K562 (cell line): ENCODE data around the gene ZNF410. TPM values are rescaled to one million over a fixed set of nuclear protein-coding genes. Genes with fewer than 3 reads are reported as not detected.

Experiments
- ATAC-seq: fragments of 200-7000 bp; cut with Tn5 transposase; 3 replicates; pipeline ENCODE4 v1.9.1; 2020; ENCODE audit warnings: moderate library complexity
- BruUV-seq: library from RNA; stranded (reverse); fragments of 400-500 nt; replicated peaks from 2 replicates; lab custom pipeline; 2021; lab: Mats Ljungman, UMichigan
- CTCF ChIA-PET: fragments of 300-600 bp; formaldehyde crosslinking; extraction: SDS; loops from one replicate; lab custom pipeline; 2021; ENCODE audit warnings: low intra/inter-chr PET ratio; lab: Yijun Ruan, JAX
- POLR2A ChIA-PET: fragments of 300-600, 350-650 bp; sonication (Branson Sonifier 250); formaldehyde crosslinking; extraction: SDS; loops from one replicate; lab custom pipeline; 2021; ENCODE audit warnings: antibody characterized with exemption, inconsistent platforms; lab: Yijun Ruan, JAX
- DNase-seq, 4 experiments: peaks; one replicate each; pipeline versions ENCODE4 v3.0.0 to v3.0.0-alpha.2; 2011 to 2018; ENCODE audit warnings: low spot score in 3 of 4, mixed read lengths in 3 of 4; ENCODE audit errors: extremely low read depth in 1 of 4
- FAIRE-seq: peaks from 2 replicates; lab custom pipeline; 2011; peaks lifted over from hg19 to GRCh38; lab: Jason Lieb, UNC
- H2AFZ ChIP-seq: 2 replicates; pipeline ENCODE4 v1.6.0; 2011; ENCODE audit warnings: low read depth, low read length, control low read depth, inconsistent platforms
- H3K27ac ChIP-seq: fragments of 200-600 bp; 3 replicates; pipeline ENCODE4 v1.8.0; 2011; ENCODE audit warnings: low read depth, mild to moderate bottlenecking, control low read depth, inconsistent platforms, low read length, moderate library complexity, mixed read lengths; ENCODE audit errors: extremely low read depth
- H3K27me3 ChIP-seq, 2 experiments: fragments of 300-600 bp in 1 of 2; 2 replicates in 1 of 2; 3 replicates in 1 of 2; pipeline versions ENCODE4 v1.6.0 to v1.8.0; 2011; ENCODE audit warnings: inconsistent platforms in 2 of 2, low read length in 2 of 2, mild to moderate bottlenecking in 1 of 2, mixed read lengths in 1 of 2, moderate library complexity in 1 of 2; ENCODE audit not compliant: control insufficient read depth in 2 of 2, insufficient read depth in 2 of 2
- H3K36me3 ChIP-seq: fragments of 300-600 bp; 3 replicates; pipeline ENCODE4 v1.8.0; 2011; ENCODE audit warnings: mild to moderate bottlenecking, low read length, inconsistent platforms; ENCODE audit not compliant: control insufficient read depth, insufficient read depth
- H3K4me1 ChIP-seq, 2 experiments: fragments of 200-600 bp in 1 of 2; replicated peaks in 1 of 2; 2 replicates in 1 of 2; 3 replicates in 1 of 2; pipeline versions ENCODE4 v1.5.1 to v1.8.0; 2011; ENCODE audit warnings: inconsistent platforms in 2 of 2, low read length in 2 of 2, mild to moderate bottlenecking in 1 of 2, mixed read lengths in 1 of 2, moderate library complexity in 1 of 2; ENCODE audit not compliant: control insufficient read depth in 2 of 2, insufficient read depth in 2 of 2
- H3K4me2 ChIP-seq: 2 replicates; pipeline ENCODE4 v1.6.1; 2011; ENCODE audit warnings: low read length, control low read depth, inconsistent platforms, mixed read lengths; ENCODE audit not compliant: insufficient read depth
- H3K4me3 ChIP-seq: fragments of 200-600 bp; sonication (generic), shearing (Covaris generic); 2 replicates; pipeline ENCODE4 v1.5.1; 2016; ENCODE audit warnings: control low read depth, inconsistent platforms
- H3K79me2 ChIP-seq: fragments of 200-600 bp; 3 replicates; pipeline ENCODE4 v1.8.0; 2011; ENCODE audit warnings: low read length, inconsistent platforms; ENCODE audit not compliant: control insufficient read depth, insufficient read depth
- H3K9ac ChIP-seq, 2 experiments: 2 replicates each; pipeline versions ENCODE4 v1.6.0 to v1.6.1; 2011; ENCODE audit warnings: low read depth in 2 of 2, low read length in 2 of 2, control low read depth in 1 of 2, inconsistent platforms in 1 of 2, mild to moderate bottlenecking in 1 of 2, mixed read lengths in 1 of 2; ENCODE audit not compliant: insufficient read depth in 1 of 2
- H3K9me1 ChIP-seq: one replicate; pipeline ENCODE4 v1.6.0; 2011; ENCODE audit warnings: inconsistent platforms, mild to moderate bottlenecking, low read length, moderate library complexity; ENCODE audit not compliant: control insufficient read depth, insufficient read depth
- H3K9me3 ChIP-seq: replicated peaks from 2 replicates; pipeline ENCODE4 v1.5.1; 2011; ENCODE audit warnings: low read depth, low read length, inconsistent platforms; ENCODE audit not compliant: control insufficient read depth, insufficient read depth
- H4K20me1 ChIP-seq: replicated peaks from 2 replicates; pipeline ENCODE4 v1.6.1; 2011; ENCODE audit warnings: low read length, inconsistent platforms, mixed read lengths; ENCODE audit not compliant: control insufficient read depth, insufficient read depth
- BRD4 ChIP-seq: fragments of 200-600 bp; sonication (generic); IDR thresholded peaks from 2 replicates; pipeline ENCODE4 v1.6.1; 2017; ENCODE audit warnings: inconsistent platforms
- CEBPB ChIP-seq: fragments of 450-650 bp; IDR thresholded peaks from 2 replicates; pipeline ENCODE4 v1.6.1; 2016; ENCODE audit warnings: missing genetic modification characterization, missing compliant biosample characterization
- CEBPG ChIP-seq, 3 experiments: fragments of 200-800 bp in 1 of 3; sonication (Bioruptor generic) in 1 of 3; sonication (generic) in 1 of 3; formaldehyde crosslinking in 1 of 3; IDR thresholded peaks in 2 of 3; conservative IDR thresholded peaks in 1 of 3; 2 replicates each; pipeline versions ENCODE4 v1.6.1 to v1.8.0; 2016 to 2022; ENCODE audit warnings: missing compliant biosample characterization in 2 of 3, missing genetic modification characterization in 2 of 3, mild to moderate bottlenecking in 1 of 3, missing genetic modification reagents in 1 of 3
- CTBP1 ChIP-seq: fragments of 450-650 bp; IDR thresholded peaks from 2 replicates; pipeline ENCODE4 v1.6.1; 2016; ENCODE audit warnings: borderline replicate concordance
- EP300 ChIP-seq: IDR thresholded peaks from 2 replicates; pipeline ENCODE4 v1.6.1; 2012; ENCODE audit warnings: low read length, improper control_type of control experiment
- TCFL5 ChIP-seq: fragments of 250-450 bp; sonication (Bioruptor Pico); conservative IDR thresholded peaks from 2 replicates; pipeline ENCODE4 v1.6.1; 2021; ENCODE audit warnings: mild to moderate bottlenecking, moderate library complexity, matching md5 sums
- TRIM24 ChIP-seq, 2 experiments: fragments of 450-650 bp; IDR thresholded peaks; 2 replicates each; pipeline ENCODE4 v1.6.1; 2016
- WGBS: fragments of 100-300 bp; shearing (Covaris generic); methylation state at CpG from one replicate; pipeline ENCODE4 v1.1.6; 2016; ENCODE audit warnings: low coverage, mixed read lengths; ENCODE audit not compliant: insufficient coverage; ENCODE audit errors: missing lambda C conversion rate; 5-methylcytosine and 5-hydroxymethylcytosine counted together
- in situ Hi-C: fragments of 300-500 bp; cut with MboI; formaldehyde crosslinking; loops from 4 replicates; pipeline ENCODE4 v1.15.0; 2018; ENCODE audit warnings: inconsistent platforms, mixed read lengths
- intact Hi-C: fragments of 100-400 bp; cut with micrococcal nuclease; formaldehyde crosslinking; loops from 2 replicates; pipeline ENCODE4 v1.14.2; 2022
- polyA plus RNA-seq, 8 experiments: library from polyadenylated mRNA; depleted of rRNA in 4 of 8; stranded (reverse) in 5 of 8; unstranded in 3 of 8; fragments of >200 nt; fragmentation: Nextera tagmentation in 2 of 8; fragmentation: Illumina TruSeq in 1 of 8; extraction: Ambion mirVana in 2 of 8; extraction: Trizol in 1 of 8; gene quantifications; 2 replicates each; pipeline versions ENCODE4 v1.2.1 to v1.2.3, GENCODE V29; 2011 to 2014; ENCODE audit warnings: inconsistent platforms in 1 of 8, missing spikeins in 1 of 8
- total RNA-seq, 7 experiments: library from RNA; depleted of rRNA in 6 of 7; stranded (reverse); fragments of >200 nt in 6 of 7; fragmentation: Illumina TruSeq in 2 of 7; extraction: Trizol in 2 of 7; gene quantifications; 2 replicates each; pipeline versions ENCODE4 v1.2.1 to v1.2.3, GENCODE V29; 2011 to 2021; ENCODE audit warnings: low replicate concordance in 1 of 7
- TF ChIP-seq, protein P1 (sequence below), 2 experiments: fragments of 450-650 bp in 1 of 2; sonication (generic) in 1 of 2; formaldehyde crosslinking in 1 of 2; IDR thresholded peaks in 1 of 2; conservative IDR thresholded peaks in 1 of 2; 2 replicates each; pipeline versions ENCODE4 v1.6.1 to v1.8.1; 2016 to 2023; ENCODE audit warnings: mild to moderate bottlenecking in 2 of 2, moderate library complexity in 2 of 2, inconsistent platforms in 1 of 2, missing genetic modification reagents in 1 of 2
- TF ChIP-seq, protein P2 (sequence below): fragments of 450-650 bp; IDR thresholded peaks from 2 replicates; pipeline ENCODE4 v1.6.1; 2016; ENCODE audit warnings: missing biosample characterization, missing genetic modification characterization

The ZNF410 gene
- total and polyA plus RNA-seq, 9 of the 15 experiments (the other 6 are each of a cell fraction or from before 2014, with no cell fraction given), result 20.5 to 64.8 (median 38.7) TPM

DNA sequence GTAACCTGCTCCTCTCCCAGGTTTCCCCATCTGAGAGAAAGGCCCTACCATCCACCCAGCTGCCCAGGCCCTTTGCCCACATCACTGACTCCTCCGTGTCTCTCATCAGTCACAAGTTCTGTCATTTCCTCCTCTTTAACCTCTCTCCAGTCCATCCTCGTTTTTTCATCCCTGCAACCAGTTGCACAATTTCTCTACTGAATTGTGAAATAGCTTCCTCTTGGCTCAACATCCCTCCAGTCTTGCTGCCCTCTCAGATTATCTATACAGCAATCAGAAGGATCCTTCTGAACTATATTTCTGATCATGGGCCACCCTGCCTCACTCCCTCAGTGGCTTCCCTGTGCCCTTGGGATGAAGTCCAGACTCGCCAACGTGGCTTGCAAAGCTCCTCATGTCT, 56.4 kb downstream of the ZNF410 start:
- no TSS peak for BruUV-seq
- no peak for FAIRE-seq
- ChIA-PET POLR2A (interaction anchor here (0.7 to 1.1 kb wide), 2 partner anchors 90 to 930 kb away, joined by 3 read pairs; no protein-coding TSS in a partner anchor), CTCF (no interaction called here)
- no peak overlapping the region for H3K4me2 ChIP-seq
- 28% methylated on average over 3 of the region's 4 CpGs for WGBS
- H2AFZ ChIP-seq, result no peak overlapping the region
- intact Hi-C loops, result loop anchor here (10.0 kb wide), 1 partner anchor 108 kb away; no protein-coding TSS in a partner anchor
- H3K4me1 ChIP-seq, result peaks cover 0 to 10% of the 10 kb centered on the region in 2 experiments; a peak in 3 of 5 replicates
- no peaks in the 10 kb centered on the region for H3K36me3 ChIP-seq
- DNase-seq, result no peak
- H3K27ac ChIP-seq, result no peak overlapping the region
- no peak for TF ChIP-seq TCFL5 (CRISPR knock-in tag)
- peak; percentile 99 for TF ChIP-seq CEBPB
- peak; percentile 91 for TF ChIP-seq CEBPG (CRISPR knock-in tag; IDR thresholded peaks at IDR 0.05)
- TF ChIP-seq CEBPG (tag; conservative IDR thresholded peaks at IDR 0.05 in 1 of 2, IDR thresholded peaks at IDR 0.05 in 1 of 2), result peak; percentile 94 to 99
- no peak for TF ChIP-seq BRD4
- TF ChIP-seq, protein P1, sequence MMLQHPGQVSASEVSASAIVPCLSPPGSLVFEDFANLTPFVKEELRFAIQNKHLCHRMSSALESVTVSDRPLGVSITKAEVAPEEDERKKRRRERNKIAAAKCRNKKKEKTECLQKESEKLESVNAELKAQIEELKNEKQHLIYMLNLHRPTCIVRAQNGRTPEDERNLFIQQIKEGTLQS (IDR thresholded peaks at IDR 0.05), result peak; percentile 32; the same call in 1 of the 2 replicates
- TF ChIP-seq, protein P1 (CRISPR knock-in tag; conservative IDR thresholded peaks at IDR 0.05), result no peak
- 0 out of 2 replicates have a peak, but pooled peaks have one; percentile 30 for TF ChIP-seq CTBP1
- TF ChIP-seq, protein P2, sequence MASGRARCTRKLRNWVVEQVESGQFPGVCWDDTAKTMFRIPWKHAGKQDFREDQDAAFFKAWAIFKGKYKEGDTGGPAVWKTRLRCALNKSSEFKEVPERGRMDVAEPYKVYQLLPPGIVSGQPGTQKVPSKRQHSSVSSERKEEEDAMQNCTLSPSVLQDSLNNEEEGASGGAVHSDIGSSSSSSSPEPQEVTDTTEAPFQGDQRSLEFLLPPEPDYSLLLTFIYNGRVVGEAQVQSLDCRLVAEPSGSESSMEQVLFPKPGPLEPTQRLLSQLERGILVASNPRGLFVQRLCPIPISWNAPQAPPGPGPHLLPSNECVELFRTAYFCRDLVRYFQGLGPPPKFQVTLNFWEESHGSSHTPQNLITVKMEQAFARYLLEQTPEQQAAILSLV (tag), result peak; percentile 88
- TF ChIP-seq EP300, result no peak
- TF ChIP-seq TRIM24 (IDR thresholded peaks at IDR 0.05), result peak; percentile 24 to 32; a peak in 1 of 4 replicates
- no peak overlapping the region for H3K9ac ChIP-seq
- in situ Hi-C loops, result no loop called here
- H4K20me1 ChIP-seq, result no peaks in the 10 kb centered on the region
- no peak for ATAC-seq
- H3K9me1 ChIP-seq, result no peaks in the 10 kb centered on the region
- no peaks in the 10 kb centered on the region for H3K79me2 ChIP-seq
- no peaks in the 10 kb centered on the region for H3K9me3 ChIP-seq
- no peak overlapping the region for H3K4me3 ChIP-seq
- H3K27me3 ChIP-seq, result no peaks in the 10 kb centered on the region
